ENCODE results near the gene PLEKHD1.

Gene PLEKHD1

GRCh38 chr14:69559581-69560011, 75.1 kb downstream of the PLEKHD1 start:
- TF ChIP-seq CTCF (IDR thresholded peaks at IDR 0.05; ENCODE audit: control extremely low read depth, extremely low read depth, low read depth, missing control alignments): no peak
- CTCF ChIA-PET: interaction anchor here (1.2 to 1.8 kb wide), 2 partner anchors 11 to 14 kb away, joined by 3 to 9 read pairs; no protein-coding TSS in a partner anchor
- POLR2A ChIA-PET: no interaction called here
- DNase-seq (ENCODE audit: extremely low spot score): no peak

GRCh38 chr14:69560826-69561225, 76.3 kb downstream of the PLEKHD1 start:
- CTCF ChIA-PET: interaction anchor here (1.2 to 2.1 kb wide), 5 partner anchors 12 to 57 kb away, joined by 3 to 9 read pairs (median 3); no protein-coding TSS in a partner anchor
- no peak for DNase-seq (ENCODE audit: extremely low spot score)
- TF ChIP-seq CTCF (IDR thresholded peaks at IDR 0.05; ENCODE audit: control extremely low read depth, extremely low read depth, low read depth, missing control alignments): no peak
- POLR2A ChIA-PET: no interaction called here

- POLR2A ChIA-PET: no interaction called here
- no peak for TF ChIP-seq CTCF (IDR thresholded peaks at IDR 0.05; ENCODE audit: control extremely low read depth, extremely low read depth, low read depth, missing control alignments)
- CTCF ChIA-PET: interaction anchor here (1.0 to 2.8 kb wide), 5 partner anchors 13 to 319 kb away, joined by 3 to 8 read pairs (median 3); no protein-coding TSS in a partner anchor
- no peak for DNase-seq (ENCODE audit: extremely low spot score)
These were observed 77.4 kb downstream of the PLEKHD1 start for GRCh38 chr14:69561893-69562292.

GRCh38 chr14:69567563-69567962, 83.0 kb downstream of the PLEKHD1 start:
- no peak for DNase-seq (ENCODE audit: extremely low spot score)
- POLR2A ChIA-PET: no interaction called here

GRCh38 chr14:69569859-69570258, 85.3 kb downstream of the PLEKHD1 start:
- ChIA-PET CTCF (interaction anchor here (0.9 kb wide), 1 partner anchor 15 kb away, joined by 3 read pairs; no protein-coding TSS in a partner anchor), POLR2A (no interaction called here)
- DNase-seq (ENCODE audit: extremely low spot score): no peak
- TF ChIP-seq CTCF (IDR thresholded peaks at IDR 0.05; ENCODE audit: control extremely low read depth, extremely low read depth, low read depth, missing control alignments): no peak

More at GRCh38 chr14:69567563-69567962, 83.0 kb downstream of the PLEKHD1 start:
- TF ChIP-seq CTCF (IDR thresholded peaks at IDR 0.05; ENCODE audit: control extremely low read depth, extremely low read depth, low read depth, missing control alignments): no peak
- CTCF ChIA-PET: no interaction called here

- CTCF ChIA-PET: interaction anchor here (0.9 to 1.4 kb wide), 3 partner anchors 14 to 332 kb away, joined by 3 to 4 read pairs (median 4); no protein-coding TSS in a partner anchor
- POLR2A ChIA-PET: no interaction called here
- DNase-seq (ENCODE audit: extremely low spot score): no peak
- TF ChIP-seq CTCF (IDR thresholded peaks at IDR 0.05; ENCODE audit: control extremely low read depth, extremely low read depth, low read depth, missing control alignments): no peak
These were observed 86.4 kb downstream of the PLEKHD1 start for GRCh38 chr14:69570836-69571330.

All from GM10248 (cell line).